Adrenal gland (tissue), 12 donors: ENCODE measurements around the gene ZCCHC18. TPM values are rescaled to one million over a fixed set of nuclear protein-coding genes. Genes with fewer than 3 reads are reported as not detected.

Experiments
- DNase-seq, 7 donors: peaks; one replicate each; pipeline ENCODE4 v3.0.0-alpha.2; 2019 to 2020
- H3K27ac ChIP-seq, 5 donors: fragments of 200-600 bp; sonication (generic) in 4 of 5; 1 replicate in 3 of 5; 2 replicates in 2 of 5; pipeline versions ENCODE4 v1.5.1 to v1.8.0; 2016 to 2020; ENCODE audit warnings: mild to moderate bottlenecking in 1 of 5
- H3K27me3 ChIP-seq: fragments of 200-600 bp; 2 replicates; pipeline ENCODE4 v1.8.0; 2021
- H3K36me3 ChIP-seq, 2 donors: fragments of 200-600 bp; replicated peaks in 1 of 2; 1 replicate in 1 of 2; 2 replicates in 1 of 2; pipeline versions ENCODE4 v1.5.1 to v1.8.0; 2018 to 2022
- H3K4me1 ChIP-seq, 2 donors: fragments of 200-600 bp; replicated peaks in 1 of 2; 1 replicate in 1 of 2; 2 replicates in 1 of 2; pipeline versions ENCODE4 v1.5.1 to v1.8.0; 2018 to 2021
- H3K4me3 ChIP-seq, 4 donors: fragments of 200-600 bp; sonication (generic) in 3 of 4; one replicate each; pipeline ENCODE4 v1.5.1; 2016 to 2018
- H3K9me3 ChIP-seq, 3 donors: fragments of 200-600 bp; sonication (generic) in 1 of 3; replicated peaks in 1 of 3; 1 replicate in 2 of 3; 2 replicates in 1 of 3; pipeline versions ENCODE4 v1.5.1 to v1.8.0; 2016 to 2021
- CTCF ChIP-seq, 6 experiments: fragments of 450-650 bp in 4 of 6; fragments of 200-600 bp in 2 of 6; sonication (generic) in 1 of 6; IDR thresholded peaks; 1 replicate in 5 of 6; 2 replicates in 1 of 6; pipeline versions ENCODE4 v1.5.1 to v1.8.0; 2016 to 2021; ENCODE audit warnings: antibody characterized with exemption in 6 of 6, mild to moderate bottlenecking in 2 of 6, moderate library complexity in 1 of 6
- POLR2A ChIP-seq, 2 donors: fragments of 450-650 bp; IDR thresholded peaks; one replicate each; pipeline ENCODE4 v1.6.1; 2017; ENCODE audit warnings: antibody characterized with exemption in 2 of 2, mild to moderate bottlenecking in 2 of 2, moderate library complexity in 1 of 2
- WGBS, 4 donors: extraction: QIAGEN DNeasy Blood & Tissue Kit in 2 of 4; methylation state at CpG; one replicate each; pipeline versions ENCODE4 v1.1.5 to v1.1.7; 2013 to 2017; 5-methylcytosine and 5-hydroxymethylcytosine counted together
- intact Hi-C, 2 donors: fragments of 100-400 bp; cut with DNase I; formaldehyde crosslinking; loops; one replicate each; pipeline versions ENCODE4 v1.14.1 to v1.15.0; 2022 to 2023
- polyA plus RNA-seq, 3 donors: library from polyadenylated mRNA; stranded (reverse); fragments of 200-250 nt in 2 of 3; fragments of 350-450 nt in 1 of 3; fragmentation: Illumina TruSeq in 1 of 3; extraction: RNeasy Lipid Tissue Mini Kit (QIAGEN cat#74804) in 1 of 3; gene quantifications; one replicate each; pipeline ENCODE4 v1.2.3, GENCODE V29; 2013 to 2014
- total RNA-seq, 9 donors: library from RNA; depleted of rRNA in 4 of 9; stranded (reverse); fragments of >200 nt in 4 of 9; fragments of 120-200 nt in 1 of 9; fragmentation: NEBNext Ultra II Directional in 1 of 9; extraction: Animal tissue kit (Norgen Biotek cat#: 25700) in 1 of 9; gene quantifications; one replicate each; pipeline versions ENCODE4 v1.1.0 to v1.2.4, GENCODE V29; 2013 to 2023
- donor health status: healthy with polysubstance abuse.
- donor health status: Bipolar disorder and iron deficiency.
- donor health status: DM: yes; HTN: yes; CAD: no.
- donor health status: DM: no; HTN: no; CAD: no.
- donor health status: DM: no; HTN: no; CAD: no.
- donor health status: DM: yes; HTN: yes; CAD: no.

Gene ZCCHC18
- total and polyA plus RNA-seq, 12 donors: 0.38 to 1.6 (median 0.78) TPM; not detected in 2

DNA sequence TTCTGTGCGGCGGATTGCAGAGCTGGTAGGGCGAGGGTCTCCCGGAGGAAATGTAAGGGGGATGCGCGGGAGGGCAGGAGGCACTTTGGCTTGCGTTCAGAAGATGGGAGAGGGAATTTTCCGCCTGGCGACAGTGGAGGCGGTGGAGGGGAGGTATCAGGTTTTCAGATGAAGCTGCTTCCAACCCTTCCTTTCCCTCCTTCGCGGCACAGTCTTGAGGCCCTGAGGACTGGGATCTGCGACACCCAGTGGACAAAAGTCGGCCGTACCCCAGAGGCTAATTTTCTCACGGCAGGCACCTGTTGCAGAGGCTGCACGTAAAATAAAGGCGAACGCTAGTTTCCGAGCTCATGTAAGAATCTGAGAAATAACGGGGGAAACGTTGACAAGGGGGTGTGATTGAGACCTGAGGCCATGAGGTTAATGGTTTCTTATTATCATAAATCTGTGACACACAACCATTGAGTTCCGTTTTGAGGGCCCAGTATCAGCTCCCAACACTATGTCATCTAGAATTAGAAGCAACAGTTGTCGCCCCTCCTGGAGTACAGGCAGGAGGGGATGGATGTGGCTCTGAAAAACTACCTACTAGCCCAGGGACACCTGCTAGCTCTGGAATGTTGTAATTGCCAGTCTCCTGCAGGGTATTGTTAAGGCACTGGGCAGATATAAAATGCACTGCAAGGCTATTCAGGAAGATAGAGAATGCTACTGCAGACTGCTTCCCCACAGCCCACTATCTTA lies 1.1 kb downstream of the ZCCHC18 start:
- DNase-seq: peak; percentile 35 to 77 (median 52)
- Histone ChIP-seq H3K36me3 (no peaks in the 10 kb centered on the region), H3K4me1 (no peaks in the 10 kb centered on the region), H3K27me3 (peaks cover 27% of the 10 kb centered on the region), H3K27ac (no peak overlapping the region), H3K9me3 (no peaks in the 10 kb centered on the region), H3K4me3 (peak overlapping the region in 1 of 4 donors; percentile 71)
- intact Hi-C loops: no loop called here
- 4 to 39% (median 18%) methylated on average over 16 to 24 of the region's 24 CpGs for WGBS, 4 donors
- TF ChIP-seq POLR2A (IDR thresholded peaks at IDR 0.05): no peak
- peak; percentile 19 to 51 (median 42) for TF ChIP-seq CTCF (IDR thresholded peaks at IDR 0.05)

GRCh38 chrX:104117759-104118158 lies 5.4 kb downstream of the ZCCHC18 start:
- Histone ChIP-seq H3K27ac (no peak overlapping the region), H3K4me1 (no peaks in the 10 kb centered on the region), H3K9me3 (no peaks in the 10 kb centered on the region), H3K27me3 (peaks cover 12% of the 10 kb centered on the region), H3K36me3 (no peaks in the 10 kb centered on the region), H3K4me3 (no peak overlapping the region)
- intact Hi-C loops: no loop called here
- TF ChIP-seq POLR2A (IDR thresholded peaks at IDR 0.05) (no peak), CTCF (IDR thresholded peaks at IDR 0.05) (no peak)
- no peak for DNase-seq

GRCh38 chrX:104118765-104119164 lies 6.4 kb downstream of the ZCCHC18 start:
- DNase-seq: no peak
- H3K4me3 ChIP-seq: no peak overlapping the region
- WGBS, 4 donors: 72 to 93% (median 85%) methylated on average over 1 of the region's 1 CpG
- TF ChIP-seq POLR2A (IDR thresholded peaks at IDR 0.05) (no peak), CTCF (IDR thresholded peaks at IDR 0.05) (no peak)
- no peaks in the 10 kb centered on the region for H3K4me1 ChIP-seq
- peaks cover 12% of the 10 kb centered on the region for H3K27me3 ChIP-seq
- intact Hi-C loops: no loop called here
- no peaks in the 10 kb centered on the region for H3K36me3 ChIP-seq
- H3K27ac ChIP-seq: no peak overlapping the region
- no peaks in the 10 kb centered on the region for H3K9me3 ChIP-seq

DNA sequence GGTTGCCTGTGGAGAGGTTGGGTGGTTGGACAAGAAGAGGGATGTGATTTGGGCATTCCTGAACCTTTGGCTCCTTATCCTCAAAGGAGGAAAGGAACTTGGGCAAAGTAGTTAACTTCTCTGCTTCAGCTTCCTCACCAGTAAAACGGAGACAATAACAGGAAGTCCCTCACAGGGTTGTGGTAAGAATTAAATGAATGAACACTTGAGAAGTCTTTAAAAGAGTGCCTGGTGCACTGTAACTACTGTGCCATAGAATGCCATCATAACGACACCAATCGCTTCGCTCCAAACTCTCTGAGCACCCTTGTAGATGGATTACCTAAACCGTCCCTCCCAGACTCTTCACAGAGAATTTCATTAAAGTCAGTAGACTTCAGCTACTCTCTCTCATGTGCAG lies 10.5 kb downstream of the ZCCHC18 start:
- H3K27ac ChIP-seq: no peak overlapping the region

More for the DNA sequence above, 10.5 kb downstream of the ZCCHC18 start:
- DNase-seq: no peak
- Histone ChIP-seq H3K4me3 (no peak overlapping the region), H3K36me3 (no peaks in the 10 kb centered on the region), H3K27me3 (no peaks in the 10 kb centered on the region), H3K4me1 (no peaks in the 10 kb centered on the region), H3K9me3 (no peaks in the 10 kb centered on the region)
- WGBS, 4 donors: 68 to 80% (median 71%) methylated on average over 5 of the region's 5 CpGs
- no peak for TF ChIP-seq CTCF (IDR thresholded peaks at IDR 0.05)
- no peak for TF ChIP-seq POLR2A (IDR thresholded peaks at IDR 0.05)
- intact Hi-C loops: no loop called here
